GM21576 (cell line): ENCODE results near the gene TBXA2R.
A peak's percentile ranks its signal among the peaks of the same experiment; 100 is the strongest.
"Not testable (repeated sequence)": the region's sequence is repeated elsewhere in the genome, so short reads cannot be mapped to it uniquely, and the experiment has no call there.

ENCODE experiments used
- ATAC-seq: cut with Tn5 transposase; IDR thresholded peaks from one replicate; pipeline ENCODE4 v1.9.1; 2021; ENCODE audit warnings: mild to moderate bottlenecking, moderate library complexity; ENCODE audit not compliant: unreplicated experiment

The TBXA2R gene

GRCh38 chr19:3584036-3584802, 22.5 kb downstream of the TBXA2R start:
- ATAC-seq = not testable (repeated sequence)

- not testable (repeated sequence) for ATAC-seq
Measured at GRCh38 chr19:3581792-3582191, 24.9 kb downstream of the TBXA2R start.

- no peak for ATAC-seq
Measured at GRCh38 chr19:3580156-3580934, 26.3 kb downstream of the TBXA2R start.

GRCh38 chr19:3578390-3578789, 28.3 kb downstream of the TBXA2R start:
- ATAC-seq = no peak

GRCh38 chr19:3577723-3578344, 28.8 kb downstream of the TBXA2R start:
- ATAC-seq = no peak

GRCh38 chr19:3576696-3577443, 29.8 kb downstream of the TBXA2R start:
- no peak for ATAC-seq

- ATAC-seq = no peak
Measured at GRCh38 chr19:3575949-3576673, 30.6 kb downstream of the TBXA2R start.

GRCh38 chr19:3575260-3575741, 31.4 kb downstream of the TBXA2R start:
- ATAC-seq = no peak

GRCh38 chr19:3573858-3574637, 32.6 kb downstream of the TBXA2R start:
- no peak for ATAC-seq

- no peak for ATAC-seq
Measured at GRCh38 chr19:3573162-3573857, 33.4 kb downstream of the TBXA2R start.

GRCh38 chr19:3572855-3573161, 33.9 kb downstream of the TBXA2R start, which contains the start of gene HMG20B:
HMG20B (plus strand) TSS chr19:3572944; CDS start chr19:3573310, 366 bp downstream.
- ATAC-seq = no peak

GRCh38 chr19:3572132-3572854, 34.4 kb downstream of the TBXA2R start:
- peak; percentile 92 for ATAC-seq

GRCh38 chr19:3570606-3571011, 36.1 kb downstream of the TBXA2R start:
- no peak for ATAC-seq

GRCh38 chr19:3570042-3570441, 36.6 kb downstream of the TBXA2R start:
- ATAC-seq = not testable (repeated sequence)

GRCh38 chr19:3565139-3565538, 41.5 kb downstream of the TBXA2R start:
- ATAC-seq = no peak

- ATAC-seq = no peak
Measured at GRCh38 chr19:3563709-3564524, 42.8 kb downstream of the TBXA2R start.
